Measurements from ENCODE around the gene GALNT18. TPM values are rescaled to one million over a fixed set of nuclear protein-coding genes. Genes with fewer than 3 reads are reported as not detected.

The GALNT18 gene
- total RNA-seq, 1 experiment from 2014 or later = 1.7 TPM

- Histone ChIP-seq H3K27me3 (ENCODE audit: insufficient read depth, low read length) (no peaks in the 10 kb centered on the region), H3K27ac (ENCODE audit: insufficient read length, low read depth, low read length) (no peak overlapping the region), H3K14ac (ENCODE audit: insufficient read depth, low read length) (no peak overlapping the region), H3K9ac (ENCODE audit: extremely low read depth, insufficient read length, low read length) (no peak overlapping the region), H2AK5ac (ENCODE audit: insufficient read length, low read length) (no peak overlapping the region), H3K4me2 (ENCODE audit: insufficient read depth, insufficient read length, low read length) (no peak overlapping the region), H4K5ac (ENCODE audit: insufficient read length, low read depth, low read length) (no peak overlapping the region), H2BK15ac (ENCODE audit: low read depth, low read length) (no peak overlapping the region), H3K23ac (ENCODE audit: insufficient read length, low read depth, low read length) (no peak overlapping the region), H2BK120ac (ENCODE audit: low read depth, low read length, poor library complexity, severe bottlenecking) (no peak overlapping the region), H2AFZ (ENCODE audit: low read length) (no peak overlapping the region), H2BK5ac (ENCODE audit: insufficient read length, low read length) (no peak overlapping the region), H3K4me1 (ENCODE audit: insufficient read depth, low read length) (no peaks in the 10 kb centered on the region), H4K8ac (replicated peaks; ENCODE audit: insufficient read length, low read depth, low read length) (no peak overlapping the region), H3K23me2 (ENCODE audit: insufficient read length, low read depth, low read length, poor library complexity, severe bottlenecking) (no peaks in the 10 kb centered on the region), H3K56ac (ENCODE audit: insufficient read length, low read depth, low read length) (no peak overlapping the region), H3T11ph (ENCODE audit: low read length) (no peak overlapping the region), H3K79me2 (ENCODE audit: insufficient read depth, low read length) (no peaks in the 10 kb centered on the region), H4K20me1 (ENCODE audit: control insufficient read depth, insufficient read depth, insufficient read length) (no peaks in the 10 kb centered on the region), H3K79me1 (ENCODE audit: insufficient read depth, low read depth, low read length, poor library complexity, severe bottlenecking) (no peaks in the 10 kb centered on the region), H3K9me3 (ENCODE audit: control insufficient read depth, low read depth, low read length) (no peaks in the 10 kb centered on the region), H4K91ac (ENCODE audit: insufficient read length, low read depth, low read length) (no peak overlapping the region), H2BK20ac (ENCODE audit: low read depth, low read length, poor library complexity, severe bottlenecking) (no peak overlapping the region), H2BK12ac (ENCODE audit: insufficient read length, low read depth, low read length) (no peak overlapping the region), H3K4ac (ENCODE audit: low read depth, low read length) (no peak overlapping the region), H3K18ac (ENCODE audit: insufficient read length, low read depth, low read length) (no peak overlapping the region)
- no peak overlapping the region for H3K27ac Mint-ChIP-seq
- H3K4me3 Mint-ChIP-seq = no peak overlapping the region
- peaks cover 5% of the 10 kb centered on the region; the same call in 1 of the 2 replicates for H3K27me3 Mint-ChIP-seq (ENCODE audit: low read depth)
- no CpG with 5 or more reads among the region's 1 CpG for WGBS (ENCODE audit: extremely low coverage, insufficient read length, low lambda C conversion rate)
- H3K4me1 Mint-ChIP-seq = peaks cover 3 to 9% of the 10 kb centered on the region in 2 experiments
- DNase-seq = no peak
- H3K9me3 Mint-ChIP-seq = no peaks in the 10 kb centered on the region
- no peak for TF ChIP-seq CTCF (conservative IDR thresholded peaks at IDR 0.05)
- peaks cover 0 to 2% (median 0%) of the 10 kb centered on the region in 3 experiments; a peak in 2 of 7 replicates for H3K36me3 Mint-ChIP-seq (ENCODE audit: insufficient read depth in 1 of 3, low read depth in 3 of 3)
Observed at GRCh38 chr11:11230087-11230486, 391.7 kb downstream of the GALNT18 start.
